ENCODE results near the gene SLC9A1.

Gene SLC9A1

DNA sequence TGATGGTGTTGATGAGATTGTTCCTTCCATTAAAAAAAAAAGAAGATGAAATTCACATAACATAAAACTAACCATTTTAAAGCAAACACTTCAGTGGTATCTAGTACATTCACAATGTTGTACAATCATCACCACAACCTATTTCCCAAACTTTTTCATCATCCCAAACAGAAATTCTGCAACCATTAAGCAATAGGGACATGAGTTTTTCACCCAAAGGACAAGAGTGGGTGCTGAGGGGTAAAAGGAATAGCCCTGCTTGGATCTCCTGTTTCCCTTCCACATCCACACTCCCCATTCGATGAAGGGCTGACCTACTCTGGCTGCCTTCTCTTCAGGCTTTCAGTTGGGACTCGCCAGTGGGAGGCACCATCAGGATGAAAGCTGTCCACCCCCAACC lies 59.3 kb downstream of the SLC9A1 start:
- no peak for TF ChIP-seq ZFX (IDR thresholded peaks at IDR 0.05; ENCODE audit: borderline replicate concordance)
- H3K27ac ChIP-seq = no peak overlapping the region

DNA sequence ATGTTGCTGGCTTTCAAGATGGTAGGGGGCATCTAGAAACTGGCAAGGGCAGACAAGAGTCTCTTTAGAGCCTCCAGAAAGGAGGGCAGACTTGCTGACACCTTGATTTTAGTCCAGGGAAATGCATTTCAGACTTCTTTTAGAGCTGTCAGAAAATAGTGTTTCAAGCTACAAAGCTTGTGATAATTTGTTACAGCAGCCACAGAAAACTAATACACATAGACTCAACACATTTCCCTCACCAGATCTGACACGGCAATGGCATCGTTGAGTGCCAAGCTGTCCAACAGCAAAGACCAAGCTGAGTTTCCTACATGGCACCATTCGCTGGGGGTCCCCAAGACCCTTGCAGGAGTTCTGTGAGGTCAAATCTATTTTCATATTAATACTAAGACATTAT lies 62.0 kb downstream of the SLC9A1 start:
- no peak overlapping the region for H3K27ac ChIP-seq
- TF ChIP-seq, protein P1, sequence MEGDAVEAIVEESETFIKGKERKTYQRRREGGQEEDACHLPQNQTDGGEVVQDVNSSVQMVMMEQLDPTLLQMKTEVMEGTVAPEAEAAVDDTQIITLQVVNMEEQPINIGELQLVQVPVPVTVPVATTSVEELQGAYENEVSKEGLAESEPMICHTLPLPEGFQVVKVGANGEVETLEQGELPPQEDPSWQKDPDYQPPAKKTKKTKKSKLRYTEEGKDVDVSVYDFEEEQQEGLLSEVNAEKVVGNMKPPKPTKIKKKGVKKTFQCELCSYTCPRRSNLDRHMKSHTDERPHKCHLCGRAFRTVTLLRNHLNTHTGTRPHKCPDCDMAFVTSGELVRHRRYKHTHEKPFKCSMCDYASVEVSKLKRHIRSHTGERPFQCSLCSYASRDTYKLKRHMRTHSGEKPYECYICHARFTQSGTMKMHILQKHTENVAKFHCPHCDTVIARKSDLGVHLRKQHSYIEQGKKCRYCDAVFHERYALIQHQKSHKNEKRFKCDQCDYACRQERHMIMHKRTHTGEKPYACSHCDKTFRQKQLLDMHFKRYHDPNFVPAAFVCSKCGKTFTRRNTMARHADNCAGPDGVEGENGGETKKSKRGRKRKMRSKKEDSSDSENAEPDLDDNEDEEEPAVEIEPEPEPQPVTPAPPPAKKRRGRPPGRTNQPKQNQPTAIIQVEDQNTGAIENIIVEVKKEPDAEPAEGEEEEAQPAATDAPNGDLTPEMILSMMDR (IDR thresholded peaks at IDR 0.05) = no peak
- TF ChIP-seq ZFX (IDR thresholded peaks at IDR 0.05; ENCODE audit: borderline replicate concordance) = no peak

DNA sequence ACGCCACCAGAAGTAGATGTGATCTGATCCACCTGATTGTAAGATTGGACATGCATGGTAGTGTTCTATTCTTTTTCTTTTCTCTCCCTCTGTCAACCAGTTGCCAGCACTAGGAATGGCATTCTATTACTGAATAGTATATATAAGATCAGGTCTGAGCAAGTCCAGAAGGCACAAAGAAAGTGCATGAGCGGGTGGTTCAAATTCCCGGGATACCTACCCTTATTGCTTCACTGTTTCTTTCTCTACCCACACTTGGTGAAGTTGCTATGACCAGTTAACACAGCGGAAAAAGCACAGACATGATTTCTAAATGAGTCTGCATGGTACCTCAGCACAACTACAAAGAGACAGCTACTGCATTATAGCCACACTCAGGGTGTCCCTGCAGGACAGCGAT lies 64.0 kb downstream of the SLC9A1 start:
- H3K27ac ChIP-seq = no peak overlapping the region
- TF ChIP-seq, protein P1 (IDR thresholded peaks at IDR 0.05) = no peak
- no peak for TF ChIP-seq ZFX (IDR thresholded peaks at IDR 0.05; ENCODE audit: borderline replicate concordance)

DNA sequence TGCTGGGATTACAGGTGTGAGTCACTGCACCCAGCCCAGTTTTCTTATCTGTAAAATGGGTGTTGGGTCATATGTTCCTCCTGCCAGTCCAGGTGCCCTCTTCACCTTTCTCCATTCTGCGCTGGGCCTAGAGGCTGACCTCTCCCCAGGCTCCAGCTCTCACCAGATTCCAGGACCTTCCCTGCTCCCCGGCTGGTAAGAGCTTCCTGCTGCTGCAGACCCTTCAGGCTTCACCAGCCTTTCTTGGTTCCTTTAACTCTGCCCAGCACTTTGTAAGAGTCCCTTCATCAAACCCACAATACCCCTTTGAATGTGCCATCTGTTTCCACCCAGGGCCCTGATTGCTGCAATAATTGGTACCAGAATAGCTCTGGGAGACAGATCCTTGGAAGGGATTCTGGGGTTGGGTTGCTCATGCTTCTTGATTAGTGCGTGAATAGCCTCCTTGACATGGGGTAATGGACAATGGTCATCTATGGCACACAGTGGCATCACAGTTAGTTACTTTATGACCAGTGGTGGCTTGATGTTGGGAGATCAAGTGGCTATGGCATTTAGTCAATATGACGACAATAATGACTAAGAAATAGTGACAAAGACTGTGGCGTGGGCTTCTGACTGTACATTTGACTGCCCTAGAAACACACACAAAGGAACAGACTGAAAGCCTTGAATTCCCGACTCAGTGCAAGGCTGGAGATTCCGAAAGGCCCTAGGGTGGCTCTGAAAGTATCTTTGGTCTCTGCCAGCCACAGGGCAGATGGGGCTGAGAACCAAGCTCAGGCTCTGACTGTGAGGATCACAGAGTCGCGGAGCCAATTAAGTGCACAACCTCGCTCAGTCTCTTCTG lies 67.3 kb downstream of the SLC9A1 start:
- H3K27ac ChIP-seq = no peak overlapping the region
- TF ChIP-seq ZFX (IDR thresholded peaks at IDR 0.05; ENCODE audit: borderline replicate concordance) = no peak
- TF ChIP-seq, protein P1 (IDR thresholded peaks at IDR 0.05) = no peak

DNA sequence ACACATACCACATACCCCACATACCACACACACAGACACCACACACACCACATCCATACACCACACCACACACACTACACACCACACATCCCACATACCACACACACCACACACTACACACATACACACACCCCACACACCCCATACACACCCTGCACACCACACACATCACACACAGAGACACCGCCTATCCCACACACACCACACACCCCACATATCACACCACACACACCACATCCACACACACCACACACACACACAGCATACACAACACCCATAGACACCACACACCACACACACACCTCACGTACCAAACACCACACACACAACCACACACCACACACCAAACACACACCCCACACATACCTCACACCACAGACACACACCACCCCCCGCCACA lies 68.3 kb downstream of the SLC9A1 start:
- H3K27ac ChIP-seq = no peak overlapping the region
- no peak for TF ChIP-seq ZFX (IDR thresholded peaks at IDR 0.05; ENCODE audit: borderline replicate concordance)

DNA sequence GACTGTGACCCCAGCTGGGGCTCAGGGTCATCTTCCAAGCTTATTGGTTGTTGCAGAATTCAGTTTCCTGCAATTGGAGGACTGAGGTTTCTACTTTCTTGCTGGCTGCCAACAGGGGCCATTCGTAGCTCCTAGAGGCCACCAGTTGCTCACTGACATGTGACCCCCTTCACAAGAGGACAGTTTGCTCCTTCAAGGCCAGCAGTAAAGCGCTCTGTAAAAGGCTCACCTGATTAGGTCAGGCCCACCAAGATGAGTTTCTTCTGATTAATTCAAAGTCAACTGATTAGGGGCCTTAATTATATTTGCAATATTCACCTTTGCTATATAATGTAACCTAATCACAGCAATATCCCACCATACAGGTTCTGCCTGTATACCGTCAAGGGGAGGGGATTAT lies 68.9 kb downstream of the SLC9A1 start:
- H3K27ac ChIP-seq = no peak overlapping the region
- no peak for TF ChIP-seq ZFX (IDR thresholded peaks at IDR 0.05; ENCODE audit: borderline replicate concordance)
- TF ChIP-seq, protein P1 (IDR thresholded peaks at IDR 0.05) = no peak

DNA sequence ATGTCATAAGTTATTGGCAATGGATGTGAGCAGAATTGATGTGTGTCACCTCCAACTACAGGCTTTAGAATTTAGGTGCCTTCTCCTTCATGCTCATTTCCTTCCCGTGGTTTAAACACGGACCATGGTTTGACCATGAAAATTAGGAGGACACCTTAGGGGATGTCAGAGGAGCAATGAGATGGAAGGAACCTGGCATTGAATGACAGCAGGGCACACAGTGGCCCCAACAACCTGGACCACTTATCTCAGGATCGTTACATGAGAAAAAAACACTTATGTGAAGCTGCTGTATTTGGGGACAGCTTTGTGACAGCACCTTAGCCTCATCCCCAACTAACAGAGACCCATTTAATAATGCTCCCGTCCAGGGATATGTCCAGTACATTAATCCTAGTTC lies 70.8 kb downstream of the SLC9A1 start:
- TF ChIP-seq, protein P1 (IDR thresholded peaks at IDR 0.05) = no peak
- no peak for TF ChIP-seq ZFX (IDR thresholded peaks at IDR 0.05; ENCODE audit: borderline replicate concordance)
- no peak overlapping the region for H3K27ac ChIP-seq

DNA sequence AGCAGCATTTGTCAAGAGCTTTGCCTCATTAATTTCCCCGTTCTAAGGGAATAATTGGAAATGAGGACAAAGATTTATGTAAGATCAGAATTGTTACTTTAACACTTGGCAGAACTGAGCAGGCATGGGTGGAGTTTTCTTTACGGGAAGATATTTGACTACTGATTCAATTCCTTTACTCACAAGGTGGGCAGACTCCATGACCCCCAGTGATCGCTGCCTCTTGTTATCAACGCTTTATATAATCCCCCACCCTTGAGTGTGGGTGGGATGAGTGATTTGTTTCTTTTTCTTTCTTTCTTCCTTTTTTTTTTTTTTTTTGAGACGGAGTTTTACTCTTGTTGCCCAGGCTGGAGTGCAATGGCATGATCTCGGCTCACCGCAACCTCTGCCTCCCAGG lies 77.0 kb downstream of the SLC9A1 start:
- no peak overlapping the region for H3K27ac ChIP-seq
- TF ChIP-seq, protein P1 (IDR thresholded peaks at IDR 0.05) = no peak
- no peak for TF ChIP-seq ZFX (IDR thresholded peaks at IDR 0.05; ENCODE audit: borderline replicate concordance)
